AG08396 (cell line): ENCODE data around the gene SLX9.

ENCODE experiments used
- DNase-seq: peaks from one replicate; pipeline ENCODE4 v3.0.0; 2012; ENCODE audit warnings: low spot score, mixed read lengths

SLX9 gene

GRCh38 chr21:44930543-44930981 lies 9.3 kb upstream of the SLX9 start:
- DNase-seq: no peak

DNA sequence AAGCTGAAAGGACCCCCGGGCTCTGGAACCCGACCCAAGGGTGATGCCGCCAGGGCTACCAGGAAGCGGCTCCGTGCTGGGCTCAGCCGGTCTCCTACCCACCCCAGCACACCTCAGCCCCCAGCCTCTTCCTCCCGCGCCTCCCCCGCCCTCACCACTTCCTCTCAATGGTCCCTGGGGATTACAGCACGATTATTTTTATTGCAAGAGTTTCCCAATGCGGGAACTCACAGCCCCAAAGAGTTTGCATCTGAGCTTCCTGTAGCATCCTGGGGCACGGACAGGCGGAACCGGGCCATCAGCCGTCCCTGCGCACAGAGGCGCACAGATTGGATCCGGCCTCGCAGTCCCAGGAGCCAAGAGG lies 8.7 kb upstream of the SLX9 start:
- DNase-seq: no peak

GRCh38 chr21:44931501-44932407 lies 8.1 kb upstream of the SLX9 start:
- DNase-seq: no peak

GRCh38 chr21:44932408-44933181 lies 7.2 kb upstream of the SLX9 start:
- peak; percentile 76 for DNase-seq

DNA sequence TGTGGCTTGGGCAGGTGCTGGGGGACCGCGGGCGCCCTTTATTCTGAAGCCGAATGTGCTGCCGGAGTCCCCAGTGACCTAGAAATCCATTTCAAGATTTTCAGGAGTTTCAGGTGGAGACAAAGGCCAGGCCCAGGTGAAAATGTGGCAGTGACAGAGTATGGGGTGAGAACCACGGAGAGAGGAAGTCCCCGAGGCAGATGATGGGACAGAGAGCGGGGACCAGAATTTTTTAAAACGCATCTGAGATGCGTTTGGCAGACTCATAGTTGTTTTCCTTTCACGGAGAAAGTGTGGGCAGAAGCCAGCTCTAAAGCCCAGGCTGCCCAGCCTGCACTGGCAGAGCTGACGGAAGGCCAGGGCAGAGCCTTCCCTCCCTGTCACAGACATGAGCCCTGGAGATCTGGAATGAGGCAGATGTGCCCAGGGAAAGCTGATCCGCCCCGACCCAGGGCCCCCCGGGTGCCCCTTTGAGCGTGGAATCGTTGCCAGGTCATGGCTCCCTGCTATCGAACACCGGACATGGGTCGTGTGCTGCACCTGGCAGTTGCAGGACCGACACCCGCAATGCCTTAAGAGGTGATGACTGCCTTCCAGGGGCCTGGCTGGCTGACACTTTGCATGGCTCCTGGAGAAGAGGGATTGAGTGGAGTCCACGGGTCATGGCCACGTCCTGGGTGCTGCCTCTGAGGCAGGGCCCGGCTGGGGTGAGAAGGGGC lies 6.5 kb upstream of the SLX9 start:
- DNase-seq: no peak

GRCh38 chr21:44933918-44934260 lies 5.9 kb upstream of the SLX9 start:
- DNase-seq: no peak

DNA sequence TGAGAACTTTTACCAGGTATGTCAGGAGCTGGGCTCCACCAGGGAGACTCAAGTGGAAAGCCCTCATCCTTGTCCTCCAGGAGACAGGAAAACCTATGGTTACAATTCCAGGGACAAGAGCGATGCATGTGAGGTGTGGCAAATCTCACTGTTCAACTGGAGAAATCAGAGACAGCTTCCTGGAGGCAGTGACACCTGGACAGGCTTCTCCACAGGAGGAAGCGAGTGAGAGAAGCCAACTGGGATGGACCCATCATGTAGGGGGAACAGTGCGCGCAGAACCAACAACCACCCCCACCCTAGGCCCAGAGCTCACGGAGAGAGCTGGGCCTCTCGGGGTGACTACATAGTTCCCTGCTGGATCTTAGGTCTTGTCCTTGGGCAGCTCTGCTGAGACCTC lies 5.6 kb upstream of the SLX9 start:
- no peak for DNase-seq

DNA sequence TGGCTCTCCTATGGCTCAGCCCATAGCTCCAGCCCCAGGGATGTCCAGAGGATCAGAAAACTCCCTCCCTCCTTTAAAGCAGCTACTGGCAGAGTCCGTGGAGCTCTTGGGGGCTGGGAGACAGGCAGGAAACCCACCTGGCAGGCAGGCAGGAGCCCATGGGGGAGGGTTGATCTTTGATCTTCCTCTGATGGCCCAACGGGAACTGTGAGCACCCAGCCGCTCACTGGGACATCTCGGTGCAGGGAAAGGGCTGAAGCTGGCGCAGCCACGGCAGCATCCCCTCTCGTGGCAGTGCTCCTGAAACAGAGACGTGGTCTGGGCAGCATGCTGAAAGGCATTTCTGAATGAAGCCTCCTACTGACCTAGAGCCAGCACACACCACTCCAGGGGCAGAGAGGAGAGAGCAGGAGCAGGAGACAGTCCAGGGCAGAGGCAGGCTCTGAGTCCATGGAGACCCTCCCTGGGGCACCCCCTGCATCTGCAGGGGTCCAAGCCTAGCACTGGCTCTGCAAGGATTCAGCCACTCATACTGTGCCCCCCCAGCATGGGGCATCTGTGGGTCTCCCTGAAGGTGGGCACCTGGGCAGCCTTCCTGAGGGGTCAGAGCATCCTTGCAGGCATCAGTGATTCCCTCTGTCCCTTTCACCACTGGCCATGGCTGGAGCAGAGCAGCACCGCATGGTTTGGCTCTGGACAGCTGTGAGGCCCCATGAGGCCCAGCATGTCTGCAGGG lies 4.9 kb upstream of the SLX9 start:
- no peak for DNase-seq

DNA sequence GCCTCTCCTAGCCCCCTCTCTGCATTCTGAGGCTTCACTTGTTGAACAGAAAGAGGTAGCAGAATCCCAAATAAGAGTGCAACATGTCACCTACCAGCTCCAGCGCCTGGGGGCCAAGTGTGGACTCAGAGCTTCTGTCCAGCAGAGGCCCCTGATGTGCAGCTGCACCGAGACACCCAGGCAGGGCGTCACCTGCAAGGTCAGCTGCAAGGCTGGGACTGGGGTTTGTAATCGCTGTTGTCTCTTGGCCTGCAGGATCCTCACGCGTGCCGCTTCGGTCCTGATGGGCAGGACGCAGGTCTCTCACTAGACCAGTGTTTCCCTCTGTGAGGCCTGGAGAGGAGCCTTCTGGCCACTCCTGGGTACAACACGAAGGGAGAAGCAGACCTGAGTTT lies 4.3 kb upstream of the SLX9 start:
- no peak for DNase-seq

DNA sequence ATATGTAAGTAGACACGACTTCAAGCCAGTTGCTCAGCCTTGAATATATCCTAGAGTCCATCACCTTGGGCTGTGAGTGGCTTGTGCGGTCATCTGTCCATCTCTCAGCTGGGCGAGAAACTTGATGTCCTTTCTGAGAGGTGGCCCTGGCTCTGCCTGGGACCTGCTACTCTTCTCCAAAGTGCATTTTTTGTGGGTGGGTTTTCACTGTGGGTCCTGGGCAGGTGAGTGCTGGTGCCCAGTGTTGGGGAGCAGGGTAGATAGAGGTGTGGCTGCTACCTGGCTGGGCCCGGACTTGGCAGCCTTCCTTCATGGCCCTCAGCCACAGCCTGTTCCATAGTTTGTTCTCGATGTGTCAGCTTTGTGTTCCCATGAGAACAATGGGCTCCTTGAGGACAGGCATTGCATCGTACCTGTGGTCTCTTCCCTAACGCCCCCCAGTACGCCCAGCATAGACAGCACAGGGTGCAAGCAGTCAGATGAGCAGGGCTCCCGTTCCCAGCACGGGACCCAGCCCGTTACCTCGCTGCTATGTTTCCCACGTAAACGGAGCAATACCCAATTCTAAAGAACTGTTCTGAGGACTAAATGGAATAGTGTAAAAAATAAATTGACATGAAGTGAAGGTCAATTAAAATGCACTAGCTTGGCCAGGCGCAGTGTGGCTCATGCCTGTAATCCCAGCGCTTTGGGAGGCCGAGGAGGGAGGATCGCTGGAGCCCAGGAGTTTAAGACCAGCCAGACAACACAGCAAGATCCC lies 877 bp upstream of the SLX9 start:
- DNase-seq: no peak

- no peak for DNase-seq
Measured at GRCh38 chr21:44940116-44940631, 345 bp downstream of the SLX9 start.

- no peak for DNase-seq
Measured at GRCh38 chr21:44941567-44941966, 1.7 kb downstream of the SLX9 start.

DNA sequence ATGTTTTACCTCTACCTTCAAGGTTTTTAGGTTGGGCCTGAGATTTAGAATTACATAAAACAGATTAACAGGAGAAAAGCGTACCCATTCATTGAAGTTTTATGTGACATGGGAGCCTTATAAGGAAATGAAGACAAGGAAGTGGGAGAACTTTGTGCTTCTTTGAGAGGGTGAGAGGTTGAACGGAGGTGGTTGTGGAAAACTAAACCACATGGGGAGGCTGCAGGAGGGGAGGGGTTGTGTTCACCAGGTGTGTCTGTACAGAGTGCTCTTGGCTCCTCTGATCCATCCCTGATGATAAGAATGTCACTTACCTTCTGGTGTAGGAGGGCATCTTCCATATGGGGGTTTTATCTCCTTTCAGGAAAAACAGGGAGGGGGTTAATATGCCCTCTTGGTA lies 2.7 kb downstream of the SLX9 start:
- no peak for DNase-seq

- no peak for DNase-seq
Measured at GRCh38 chr21:44943005-44943685, 3.3 kb downstream of the SLX9 start.

- DNase-seq: no peak
Measured at GRCh38 chr21:44943686-44944550, 4.1 kb downstream of the SLX9 start.

DNA sequence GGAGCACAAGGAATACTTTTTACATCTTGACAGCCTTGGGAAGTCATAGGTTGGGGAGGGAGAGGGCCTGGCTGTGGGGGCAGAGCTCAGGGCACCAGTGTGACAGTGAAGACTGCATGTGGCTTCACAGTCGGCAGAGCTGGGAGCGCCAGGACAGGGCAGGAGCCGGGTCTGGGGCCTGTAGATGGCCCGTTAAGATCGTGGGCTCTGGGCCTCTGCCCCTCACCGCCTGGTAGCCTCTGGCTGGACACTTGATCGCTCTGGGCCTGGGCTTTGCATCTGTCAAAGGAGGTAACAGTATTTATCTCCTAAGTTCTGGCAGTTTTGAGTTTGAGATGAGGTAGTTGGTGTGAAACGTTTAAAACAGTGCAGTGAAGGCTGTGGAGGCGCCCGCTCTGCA lies 4.8 kb downstream of the SLX9 start:
- no peak for DNase-seq

DNA sequence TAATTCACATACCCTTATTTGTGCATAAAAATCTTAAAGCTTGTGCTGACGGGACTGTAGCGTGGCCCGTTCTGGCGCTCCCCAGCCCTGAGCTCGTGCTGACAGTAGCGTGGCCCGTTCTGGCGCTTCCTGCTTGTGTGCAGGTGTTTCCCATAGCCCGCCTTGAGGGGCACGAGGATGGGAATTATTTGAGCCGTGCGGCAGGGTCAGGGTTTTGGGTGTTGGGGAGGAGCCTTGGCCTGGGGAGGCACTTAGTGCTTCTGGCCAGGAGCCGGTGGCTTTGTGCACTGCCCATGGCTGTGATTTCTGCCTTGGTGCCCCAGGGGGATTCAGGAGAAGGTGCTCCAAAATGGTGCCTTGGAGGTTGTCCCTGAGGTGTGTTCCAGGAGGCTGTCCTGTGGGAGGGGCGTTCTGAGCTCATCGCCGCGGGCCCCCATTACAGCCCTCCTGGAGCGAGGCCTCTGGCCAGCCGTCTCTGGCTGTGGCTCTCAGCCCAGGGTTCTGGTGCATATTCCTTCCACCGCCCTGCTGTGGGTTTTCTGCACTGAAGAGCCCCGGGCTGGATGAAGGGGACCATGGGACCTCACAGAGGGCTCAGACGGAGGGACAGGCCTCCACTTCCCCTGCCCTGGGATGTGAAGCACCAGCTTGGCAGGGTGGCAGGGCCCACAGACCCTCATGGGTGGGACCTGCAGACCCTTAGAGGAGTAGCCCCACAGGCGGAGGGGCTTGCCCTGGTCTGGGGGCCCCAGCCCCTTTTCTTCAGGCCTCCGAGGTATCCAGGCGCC lies 6.6 kb downstream of the SLX9 start:
- DNase-seq: no peak

DNA sequence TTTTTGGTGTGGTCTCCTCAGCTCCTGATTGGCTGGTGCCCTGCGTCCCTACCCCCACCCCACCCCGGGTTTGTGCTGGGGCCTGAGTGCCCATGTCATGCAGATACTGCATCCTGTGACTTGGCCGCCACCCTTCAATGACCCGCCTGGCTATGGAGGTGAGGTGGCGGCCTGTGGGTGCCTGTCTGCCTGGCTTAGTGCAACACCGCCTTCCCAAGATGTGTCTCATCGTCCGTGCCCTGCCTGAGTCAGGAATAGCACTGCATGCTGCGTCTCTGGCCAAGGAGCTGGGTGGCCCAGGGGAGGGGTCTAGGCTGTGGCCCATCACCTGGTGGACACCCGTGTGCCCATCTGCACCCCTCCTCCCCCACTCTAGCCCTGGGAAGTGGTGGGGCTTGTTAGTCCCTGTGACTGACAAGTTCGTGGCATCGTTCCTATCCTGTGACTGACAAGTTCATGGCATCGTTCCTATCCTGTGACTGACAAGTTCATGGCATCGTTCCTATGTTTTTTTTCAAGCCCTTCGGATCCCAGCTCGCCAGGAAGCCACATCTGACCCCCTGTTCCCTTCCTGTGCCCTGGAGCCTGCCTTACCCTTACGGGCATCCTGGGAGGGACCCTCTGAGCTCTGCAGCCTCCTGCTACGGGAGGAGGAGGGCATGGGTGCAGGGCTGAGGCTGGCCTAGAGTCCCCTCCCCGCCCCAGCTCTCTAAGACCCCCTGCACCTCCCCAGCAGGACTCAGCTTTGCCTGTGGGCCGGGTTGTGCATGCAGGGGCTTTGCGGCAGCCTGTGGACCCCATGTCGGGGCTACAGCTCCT lies 7.5 kb downstream of the SLX9 start:
- no peak for DNase-seq
